Measurements from ENCODE around the gene CCDC181. TPM values are rescaled to one million over a fixed set of nuclear protein-coding genes. Genes with fewer than 3 reads are reported as not detected.
A peak's percentile ranks its signal among the peaks of the same experiment; 100 is the strongest.

The CCDC181 gene
- total RNA-seq: not detected

DNA sequence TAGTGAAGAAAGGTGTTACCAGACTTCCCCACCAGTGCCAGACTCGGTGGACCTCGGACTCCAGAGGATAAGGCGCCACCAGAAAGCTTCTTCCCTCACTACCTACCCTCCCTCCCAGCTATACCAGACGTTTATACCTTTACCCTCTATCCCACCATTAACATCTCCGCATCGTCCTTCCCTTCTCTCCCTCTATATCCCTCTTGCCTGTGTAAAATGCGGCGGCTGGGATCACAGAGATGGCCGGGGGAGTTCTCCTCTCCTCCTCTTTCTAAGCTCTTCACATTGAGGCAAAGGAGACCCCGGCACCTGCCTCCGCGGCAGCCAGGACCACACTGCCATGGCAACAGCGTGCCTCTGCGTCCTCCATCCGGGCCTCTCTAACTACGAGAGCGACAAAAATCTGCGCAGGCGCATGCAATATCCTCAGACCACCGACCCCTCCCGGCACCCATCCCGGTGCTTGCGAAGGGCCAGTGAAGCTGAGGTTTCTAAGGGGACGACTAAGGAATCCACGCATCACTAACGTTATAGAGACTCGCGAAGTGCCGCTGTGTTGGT lies at the start of gene CCDC181:
CCDC181 (minus strand) TSS at position 394 of the 561 bp plus-strand sequence. CDS start 2,547 bp downstream, outside the sequence.
- H3K27ac ChIP-seq: no peak within 1 kb of the TSS
- no peak for DNase-seq (ENCODE audit: low spot score in 2 of 2)

DNA sequence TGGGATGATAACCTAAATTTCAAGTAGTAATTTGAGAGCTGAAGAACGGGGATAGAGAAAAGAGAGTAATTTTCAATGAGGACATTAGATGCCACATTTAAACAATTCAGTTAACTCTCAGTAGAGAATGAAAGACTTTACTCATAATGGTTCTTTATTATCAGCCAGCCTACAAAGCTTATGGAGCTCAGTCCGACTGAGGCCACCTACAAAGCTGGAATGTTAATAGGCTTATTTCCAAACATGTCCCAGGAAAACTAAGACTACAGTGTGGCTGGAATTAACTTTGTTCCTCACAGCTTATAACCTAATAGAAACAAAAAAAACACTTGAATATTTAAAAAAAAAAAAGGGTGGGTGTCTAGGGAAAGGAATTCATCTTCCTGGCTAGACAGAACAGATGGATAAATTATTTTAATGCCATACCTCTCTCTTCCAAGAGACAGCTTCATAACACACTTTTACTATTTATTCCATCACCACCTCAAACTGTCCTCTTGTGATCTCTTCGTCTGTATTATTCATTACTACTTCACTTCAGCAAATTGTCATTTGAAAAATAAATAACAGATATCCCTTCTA lies 48.6 kb upstream of the CCDC181 start:
- TF ChIP-seq, protein P1, sequence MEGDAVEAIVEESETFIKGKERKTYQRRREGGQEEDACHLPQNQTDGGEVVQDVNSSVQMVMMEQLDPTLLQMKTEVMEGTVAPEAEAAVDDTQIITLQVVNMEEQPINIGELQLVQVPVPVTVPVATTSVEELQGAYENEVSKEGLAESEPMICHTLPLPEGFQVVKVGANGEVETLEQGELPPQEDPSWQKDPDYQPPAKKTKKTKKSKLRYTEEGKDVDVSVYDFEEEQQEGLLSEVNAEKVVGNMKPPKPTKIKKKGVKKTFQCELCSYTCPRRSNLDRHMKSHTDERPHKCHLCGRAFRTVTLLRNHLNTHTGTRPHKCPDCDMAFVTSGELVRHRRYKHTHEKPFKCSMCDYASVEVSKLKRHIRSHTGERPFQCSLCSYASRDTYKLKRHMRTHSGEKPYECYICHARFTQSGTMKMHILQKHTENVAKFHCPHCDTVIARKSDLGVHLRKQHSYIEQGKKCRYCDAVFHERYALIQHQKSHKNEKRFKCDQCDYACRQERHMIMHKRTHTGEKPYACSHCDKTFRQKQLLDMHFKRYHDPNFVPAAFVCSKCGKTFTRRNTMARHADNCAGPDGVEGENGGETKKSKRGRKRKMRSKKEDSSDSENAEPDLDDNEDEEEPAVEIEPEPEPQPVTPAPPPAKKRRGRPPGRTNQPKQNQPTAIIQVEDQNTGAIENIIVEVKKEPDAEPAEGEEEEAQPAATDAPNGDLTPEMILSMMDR (IDR thresholded peaks at IDR 0.05): no peak
- Histone ChIP-seq H3K4me3 (no peak overlapping the region), H3K9me3 (no peaks in the 10 kb centered on the region), H3K4me1 (no peaks in the 10 kb centered on the region), H3K27ac (no peak overlapping the region), H3K27me3 (no peaks in the 10 kb centered on the region), H3K36me3 (peaks cover 6 to 19% of the 10 kb centered on the region in 2 donors)
- no peak for DNase-seq (ENCODE audit: low spot score in 2 of 2)
- intact Hi-C loops (cut with DNase I): no loop called here

More for the DNA sequence above, at the start of gene CCDC181:
- Histone ChIP-seq H3K9me3 (no peaks in the 10 kb centered on the region), H3K4me1 (no peaks in the 10 kb centered on the region), H3K36me3 (no peaks in the 10 kb centered on the region), H3K27me3 (no peaks in the 10 kb centered on the region), H3K4me3 (peak within 1 kb of the TSS; percentile 53 to 62)
- intact Hi-C loops (cut with DNase I): no loop called here
- TF ChIP-seq, protein P1 (IDR thresholded peaks at IDR 0.05): no peak

DNA sequence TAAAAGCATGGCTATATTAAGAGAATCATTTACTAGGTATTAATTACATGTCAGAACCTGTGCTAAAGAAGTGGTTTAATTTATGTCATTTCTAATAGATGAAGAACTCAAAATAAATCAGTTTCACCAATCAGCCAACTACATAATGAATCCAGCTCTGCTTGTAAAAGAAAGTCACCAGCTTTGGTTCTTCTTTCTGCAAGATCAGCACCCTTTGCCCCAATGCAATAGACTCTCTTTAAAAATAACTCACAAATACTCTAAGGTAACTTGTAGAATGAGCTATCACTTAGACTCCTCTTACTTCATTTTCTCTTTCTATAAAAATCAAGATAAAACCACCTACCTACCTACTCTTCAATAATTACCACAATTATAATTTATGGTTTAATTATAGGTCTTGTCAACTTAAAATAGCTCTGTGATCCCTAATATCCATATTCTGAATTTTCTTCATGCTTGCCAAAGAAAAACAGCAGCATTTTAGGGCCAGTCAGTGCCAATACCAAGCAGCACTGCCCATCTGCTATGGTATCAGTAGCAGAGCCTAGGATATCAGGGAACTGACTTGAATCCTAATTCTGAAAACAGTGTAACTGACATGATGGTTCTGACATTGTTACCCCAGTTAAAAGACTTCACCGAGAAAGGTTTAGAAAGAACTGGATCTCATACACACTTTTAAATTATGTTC lies 47.2 kb upstream of the CCDC181 start:
- Histone ChIP-seq H3K4me3 (no peak overlapping the region), H3K27me3 (no peaks in the 10 kb centered on the region), H3K27ac (no peak overlapping the region), H3K36me3 (peaks cover 6 to 19% of the 10 kb centered on the region in 2 donors), H3K4me1 (no peaks in the 10 kb centered on the region), H3K9me3 (no peaks in the 10 kb centered on the region)
- DNase-seq (ENCODE audit: low spot score in 2 of 2): no peak
- intact Hi-C loops (cut with DNase I): no loop called here
- TF ChIP-seq, protein P1 (IDR thresholded peaks at IDR 0.05): no peak

DNA sequence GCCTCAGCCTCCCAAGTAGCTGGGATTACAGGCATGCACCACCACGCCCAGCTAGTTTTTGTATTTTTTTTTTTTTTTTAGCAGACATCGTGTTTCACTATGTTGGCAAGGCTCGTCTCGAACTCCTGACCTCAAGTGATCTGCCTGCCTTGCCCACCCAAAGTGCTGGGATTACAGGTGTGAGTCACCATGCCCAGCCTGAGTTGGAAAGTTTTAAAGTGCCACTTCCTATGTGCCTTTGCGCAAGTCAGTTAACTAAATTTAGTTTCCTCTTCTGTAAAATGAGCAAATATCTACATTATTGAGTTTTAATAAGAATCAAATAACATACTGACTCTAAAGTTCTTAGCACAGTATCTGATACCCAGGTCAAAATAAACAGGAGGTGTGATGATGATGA lies 46.1 kb upstream of the CCDC181 start:
- TF ChIP-seq, protein P1 (IDR thresholded peaks at IDR 0.05): no peak
- Histone ChIP-seq H3K27me3 (no peaks in the 10 kb centered on the region), H3K9me3 (no peaks in the 10 kb centered on the region), H3K4me1 (no peaks in the 10 kb centered on the region), H3K4me3 (no peak overlapping the region), H3K36me3 (peaks cover 6 to 24% of the 10 kb centered on the region in 2 donors), H3K27ac (no peak overlapping the region)
- no peak for DNase-seq (ENCODE audit: low spot score in 2 of 2)
- intact Hi-C loops (cut with DNase I): no loop called here

DNA sequence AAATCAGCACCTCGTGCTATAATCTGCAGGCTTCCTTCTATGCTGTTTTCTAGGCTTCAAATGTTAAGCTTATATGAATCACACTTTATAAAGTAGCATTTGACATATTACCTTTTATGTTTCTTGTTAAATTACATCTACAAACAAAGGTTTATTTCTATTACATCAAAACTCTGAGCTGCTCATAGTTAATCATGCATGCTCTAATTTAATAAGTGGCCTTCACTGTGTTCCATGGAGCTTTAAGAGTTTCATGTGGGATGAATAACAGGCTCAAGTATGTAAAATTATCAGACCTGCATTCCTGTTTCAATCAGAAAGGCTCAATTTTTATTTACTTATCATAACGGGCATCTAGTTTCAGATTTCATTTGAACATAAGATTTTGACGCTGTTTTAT lies 45.5 kb upstream of the CCDC181 start:
- TF ChIP-seq, protein P1 (IDR thresholded peaks at IDR 0.05): no peak
- no peak overlapping the region for H3K27ac ChIP-seq

More for the DNA sequence above, 45.5 kb upstream of the CCDC181 start:
- H3K9me3 ChIP-seq: no peaks in the 10 kb centered on the region
- H3K4me3 ChIP-seq: no peak overlapping the region
- no peak for DNase-seq (ENCODE audit: low spot score in 2 of 2)
- H3K4me1 ChIP-seq: no peaks in the 10 kb centered on the region
- no peaks in the 10 kb centered on the region for H3K27me3 ChIP-seq
- intact Hi-C loops (cut with DNase I): no loop called here
- peaks cover 11 to 30% of the 10 kb centered on the region in 2 donors for H3K36me3 ChIP-seq
